HEK293 (cell line): ENCODE data around the gene BSCL2.

ENCODE experiments used
- GFI1B ChIP-seq: fragments of 450-650 bp; formaldehyde crosslinking; IDR thresholded peaks from 2 replicates; pipeline ENCODE4 v1.5.1; 2016; ENCODE audit warnings: missing biosample characterization, missing genetic modification characterization
- GLI4 ChIP-seq: fragments of 450-650 bp; formaldehyde crosslinking; IDR thresholded peaks from 2 replicates; pipeline ENCODE4 v1.5.1; 2016; ENCODE audit warnings: missing biosample characterization, missing genetic modification characterization
- MYNN ChIP-seq: fragments of 450-650 bp; formaldehyde crosslinking; IDR thresholded peaks from 2 replicates; pipeline ENCODE4 v1.5.1; 2016; ENCODE audit warnings: missing biosample characterization, missing genetic modification characterization, borderline replicate concordance
- SETDB1 ChIP-seq: IDR thresholded peaks from one replicate; pipeline ENCODE4 v1.6.1; 2017; ENCODE audit warnings: mild to moderate bottlenecking, low read length, moderate library complexity, mixed read lengths; ENCODE audit not compliant: insufficient read length
- YY1 ChIP-seq: fragments of 450-650 bp; formaldehyde crosslinking; IDR thresholded peaks from 2 replicates; pipeline ENCODE4 v1.5.1; 2018; ENCODE audit warnings: missing biosample characterization, missing genetic modification characterization
- ZNF138 ChIP-seq: fragments of 450-650 bp; formaldehyde crosslinking; IDR thresholded peaks from 2 replicates; pipeline ENCODE4 v1.5.1; 2016; ENCODE audit warnings: missing biosample characterization, missing genetic modification characterization, borderline replicate concordance
- ZNF175 ChIP-seq: fragments of 450-650 bp; formaldehyde crosslinking; IDR thresholded peaks from 2 replicates; pipeline ENCODE4 v1.5.1; 2016; ENCODE audit warnings: missing biosample characterization, missing genetic modification characterization
- ZNF561 ChIP-seq: fragments of 450-650 bp; IDR thresholded peaks from 2 replicates; pipeline ENCODE4 v1.5.1; 2018; ENCODE audit warnings: missing biosample characterization, missing genetic modification characterization, borderline replicate concordance
- ZNF785 ChIP-seq: fragments of 450-650 bp; formaldehyde crosslinking; IDR thresholded peaks from 2 replicates; pipeline ENCODE4 v1.5.1; 2016; ENCODE audit warnings: missing biosample characterization, missing genetic modification characterization
- ZSCAN16 ChIP-seq: fragments of 450-650 bp; formaldehyde crosslinking; IDR thresholded peaks from 2 replicates; pipeline ENCODE4 v1.5.1; 2016; ENCODE audit warnings: missing biosample characterization, missing genetic modification characterization
- TF ChIP-seq, protein P1 (sequence below): fragments of 450-650 bp; formaldehyde crosslinking; IDR thresholded peaks from 2 replicates; pipeline ENCODE4 v1.5.1; 2016; ENCODE audit warnings: missing biosample characterization, missing genetic modification characterization
- TF ChIP-seq, protein P2 (sequence below): fragments of 450-650 bp; formaldehyde crosslinking; IDR thresholded peaks from 2 replicates; pipeline ENCODE4 v1.5.1; 2016; ENCODE audit warnings: missing biosample characterization, missing genetic modification characterization
- TF ChIP-seq, protein P3 (sequence below): fragments of 450-650 bp; formaldehyde crosslinking; IDR thresholded peaks from 2 replicates; pipeline ENCODE4 v1.5.1; 2016; ENCODE audit warnings: missing biosample characterization, missing genetic modification characterization, low read depth
- TF ChIP-seq, protein P4 (sequence below): fragments of 450-650 bp; formaldehyde crosslinking; IDR thresholded peaks from 2 replicates; pipeline ENCODE4 v1.5.1; 2016; ENCODE audit warnings: missing biosample characterization, missing genetic modification characterization

DNA sequence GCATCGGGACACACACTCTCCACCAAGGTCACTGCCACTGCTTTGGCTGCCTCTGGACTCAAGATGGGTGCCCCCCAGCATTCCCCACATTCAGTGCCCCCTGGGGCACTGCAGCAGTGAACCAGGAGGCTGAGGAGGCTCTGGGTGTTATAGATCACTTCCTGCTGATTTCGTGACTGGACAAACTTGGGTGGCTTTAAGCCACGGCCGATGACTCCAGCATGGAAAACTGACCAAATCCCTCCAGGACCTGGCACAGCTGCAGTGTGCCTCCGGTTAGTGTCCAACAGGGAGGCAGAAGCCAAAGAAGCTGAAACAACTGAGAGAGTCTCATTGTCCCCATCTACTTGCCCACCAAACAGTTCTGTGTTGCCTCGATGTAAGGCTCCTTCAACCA lies 59.6 kb downstream of the BSCL2 start:
- TF ChIP-seq ZSCAN16 (no peak), GLI4 (no peak), ZNF561 (tag by site-specific recombination) (no peak), ZNF175 (tag by site-specific recombination) (no peak), ZNF785 (no peak), ZNF138 (tag by site-specific recombination) (no peak), GFI1B (tag by site-specific recombination) (no peak), YY1 (tag by site-specific recombination) (no peak), MYNN (no peak), SETDB1 (no peak)
- TF ChIP-seq, protein P1, sequence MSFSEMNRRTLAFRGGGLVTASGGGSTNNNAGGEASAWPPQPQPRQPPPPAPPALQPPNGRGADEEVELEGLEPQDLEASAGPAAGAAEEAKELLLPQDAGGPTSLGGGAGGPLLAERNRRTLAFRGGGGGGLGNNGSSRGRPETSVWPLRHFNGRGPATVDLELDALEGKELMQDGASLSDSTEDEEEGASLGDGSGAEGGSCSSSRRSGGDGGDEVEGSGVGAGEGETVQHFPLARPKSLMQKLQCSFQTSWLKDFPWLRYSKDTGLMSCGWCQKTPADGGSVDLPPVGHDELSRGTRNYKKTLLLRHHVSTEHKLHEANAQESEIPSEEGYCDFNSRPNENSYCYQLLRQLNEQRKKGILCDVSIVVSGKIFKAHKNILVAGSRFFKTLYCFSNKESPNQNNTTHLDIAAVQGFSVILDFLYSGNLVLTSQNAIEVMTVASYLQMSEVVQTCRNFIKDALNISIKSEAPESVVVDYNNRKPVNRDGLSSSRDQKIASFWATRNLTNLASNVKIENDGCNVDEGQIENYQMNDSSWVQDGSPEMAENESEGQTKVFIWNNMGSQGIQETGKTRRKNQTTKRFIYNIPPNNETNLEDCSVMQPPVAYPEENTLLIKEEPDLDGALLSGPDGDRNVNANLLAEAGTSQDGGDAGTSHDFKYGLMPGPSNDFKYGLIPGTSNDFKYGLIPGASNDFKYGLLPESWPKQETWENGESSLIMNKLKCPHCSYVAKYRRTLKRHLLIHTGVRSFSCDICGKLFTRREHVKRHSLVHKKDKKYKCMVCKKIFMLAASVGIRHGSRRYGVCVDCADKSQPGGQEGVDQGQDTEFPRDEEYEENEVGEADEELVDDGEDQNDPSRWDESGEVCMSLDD (tag by site-specific recombination), result no peak
- TF ChIP-seq, protein P2, sequence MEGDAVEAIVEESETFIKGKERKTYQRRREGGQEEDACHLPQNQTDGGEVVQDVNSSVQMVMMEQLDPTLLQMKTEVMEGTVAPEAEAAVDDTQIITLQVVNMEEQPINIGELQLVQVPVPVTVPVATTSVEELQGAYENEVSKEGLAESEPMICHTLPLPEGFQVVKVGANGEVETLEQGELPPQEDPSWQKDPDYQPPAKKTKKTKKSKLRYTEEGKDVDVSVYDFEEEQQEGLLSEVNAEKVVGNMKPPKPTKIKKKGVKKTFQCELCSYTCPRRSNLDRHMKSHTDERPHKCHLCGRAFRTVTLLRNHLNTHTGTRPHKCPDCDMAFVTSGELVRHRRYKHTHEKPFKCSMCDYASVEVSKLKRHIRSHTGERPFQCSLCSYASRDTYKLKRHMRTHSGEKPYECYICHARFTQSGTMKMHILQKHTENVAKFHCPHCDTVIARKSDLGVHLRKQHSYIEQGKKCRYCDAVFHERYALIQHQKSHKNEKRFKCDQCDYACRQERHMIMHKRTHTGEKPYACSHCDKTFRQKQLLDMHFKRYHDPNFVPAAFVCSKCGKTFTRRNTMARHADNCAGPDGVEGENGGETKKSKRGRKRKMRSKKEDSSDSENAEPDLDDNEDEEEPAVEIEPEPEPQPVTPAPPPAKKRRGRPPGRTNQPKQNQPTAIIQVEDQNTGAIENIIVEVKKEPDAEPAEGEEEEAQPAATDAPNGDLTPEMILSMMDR (tag by site-specific recombination), result no peak
- TF ChIP-seq, protein P3, sequence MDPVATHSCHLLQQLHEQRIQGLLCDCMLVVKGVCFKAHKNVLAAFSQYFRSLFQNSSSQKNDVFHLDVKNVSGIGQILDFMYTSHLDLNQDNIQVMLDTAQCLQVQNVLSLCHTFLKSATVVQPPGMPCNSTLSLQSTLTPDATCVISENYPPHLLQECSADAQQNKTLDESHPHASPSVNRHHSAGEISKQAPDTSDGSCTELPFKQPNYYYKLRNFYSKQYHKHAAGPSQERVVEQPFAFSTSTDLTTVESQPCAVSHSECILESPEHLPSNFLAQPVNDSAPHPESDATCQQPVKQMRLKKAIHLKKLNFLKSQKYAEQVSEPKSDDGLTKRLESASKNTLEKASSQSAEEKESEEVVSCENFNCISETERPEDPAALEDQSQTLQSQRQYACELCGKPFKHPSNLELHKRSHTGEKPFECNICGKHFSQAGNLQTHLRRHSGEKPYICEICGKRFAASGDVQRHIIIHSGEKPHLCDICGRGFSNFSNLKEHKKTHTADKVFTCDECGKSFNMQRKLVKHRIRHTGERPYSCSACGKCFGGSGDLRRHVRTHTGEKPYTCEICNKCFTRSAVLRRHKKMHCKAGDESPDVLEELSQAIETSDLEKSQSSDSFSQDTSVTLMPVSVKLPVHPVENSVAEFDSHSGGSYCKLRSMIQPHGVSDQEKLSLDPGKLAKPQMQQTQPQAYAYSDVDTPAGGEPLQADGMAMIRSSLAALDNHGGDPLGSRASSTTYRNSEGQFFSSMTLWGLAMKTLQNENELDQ (tag by site-specific recombination), result no peak
- TF ChIP-seq, protein P4, sequence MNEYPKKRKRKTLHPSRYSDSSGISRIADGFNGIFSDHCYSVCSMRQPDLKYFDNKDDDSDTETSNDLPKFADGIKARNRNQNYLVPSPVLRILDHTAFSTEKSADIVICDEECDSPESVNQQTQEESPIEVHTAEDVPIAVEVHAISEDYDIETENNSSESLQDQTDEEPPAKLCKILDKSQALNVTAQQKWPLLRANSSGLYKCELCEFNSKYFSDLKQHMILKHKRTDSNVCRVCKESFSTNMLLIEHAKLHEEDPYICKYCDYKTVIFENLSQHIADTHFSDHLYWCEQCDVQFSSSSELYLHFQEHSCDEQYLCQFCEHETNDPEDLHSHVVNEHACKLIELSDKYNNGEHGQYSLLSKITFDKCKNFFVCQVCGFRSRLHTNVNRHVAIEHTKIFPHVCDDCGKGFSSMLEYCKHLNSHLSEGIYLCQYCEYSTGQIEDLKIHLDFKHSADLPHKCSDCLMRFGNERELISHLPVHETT (tag by site-specific recombination), result no peak
